ENCODE data around the gene C3orf80. TPM values are rescaled to one million over a fixed set of nuclear protein-coding genes. Genes with fewer than 3 reads are reported as not detected.

C3orf80 gene
- total and polyA plus RNA-seq, 2 experiments from 2014 or later = 0.25 to 0.43 TPM

GRCh38 chr3:160185751-160186150 lies 39.5 kb upstream of the C3orf80 start:
- no peak overlapping the region for H2AFZ ChIP-seq
- H3F3A ChIP-seq (ENCODE audit: insufficient read depth) = peaks cover 34% of the 10 kb centered on the region
- no peaks in the 10 kb centered on the region for H3K36me3 ChIP-seq (ENCODE audit: low read depth)
- TF ChIP-seq EZH2 (IDR thresholded peaks at IDR 0.05; ENCODE audit: insufficient read depth, poor library complexity, severe bottlenecking) (no peak), EZH2phosphoT487 (IDR thresholded peaks at IDR 0.05; ENCODE audit: insufficient read depth, low read depth) (no peak)
- no peaks in the 10 kb centered on the region for H4K20me1 ChIP-seq (ENCODE audit: insufficient read depth)
- in situ Hi-C loops (cut with MboI) = no loop called here
- H3K4me1 ChIP-seq (ENCODE audit: insufficient read depth) = peaks cover 39% of the 10 kb centered on the region
- no peaks in the 10 kb centered on the region for H3K79me2 ChIP-seq (ENCODE audit: insufficient read depth)
- no peak overlapping the region for H3K27ac ChIP-seq
- H3K4me2 ChIP-seq (ENCODE audit: unreplicated experiment) = no peak overlapping the region
- H3K9me2 ChIP-seq (ENCODE audit: insufficient read depth) = no peaks in the 10 kb centered on the region
- H3K27me3 ChIP-seq (replicated peaks; ENCODE audit: insufficient read depth) = no peaks in the 10 kb centered on the region
- H3K9ac ChIP-seq = no peak overlapping the region
- no peak overlapping the region for H3K4me3 ChIP-seq
- no peaks in the 10 kb centered on the region for H3K9me3 ChIP-seq (ENCODE audit: low read depth)
- DNase-seq = no peak

GRCh38 chr3:160187288-160187687 lies 37.9 kb upstream of the C3orf80 start:
- Histone ChIP-seq H3K27me3 (replicated peaks; ENCODE audit: insufficient read depth) (no peaks in the 10 kb centered on the region), H3K4me3 (no peak overlapping the region), H3K9ac (no peak overlapping the region), H3F3A (ENCODE audit: insufficient read depth) (peaks cover 23% of the 10 kb centered on the region), H3K4me1 (ENCODE audit: insufficient read depth) (peaks cover 28% of the 10 kb centered on the region), H3K79me2 (ENCODE audit: insufficient read depth) (no peaks in the 10 kb centered on the region), H4K20me1 (ENCODE audit: insufficient read depth) (no peaks in the 10 kb centered on the region), H2AFZ (no peak overlapping the region), H3K36me3 (ENCODE audit: low read depth) (no peaks in the 10 kb centered on the region), H3K9me3 (ENCODE audit: low read depth) (no peaks in the 10 kb centered on the region), H3K27ac (no peak overlapping the region), H3K9me2 (ENCODE audit: insufficient read depth) (no peaks in the 10 kb centered on the region), H3K4me2 (ENCODE audit: unreplicated experiment) (no peak overlapping the region)
- WGBS, 2 experiments (ENCODE audit: low coverage in 1 of 2, low lambda C conversion rate in 2 of 2, missing lambda C conversion rate in 2 of 2) = 88 to 94% methylated on average over 2 of the region's 2 CpGs
- TF ChIP-seq EZH2 (IDR thresholded peaks at IDR 0.05; ENCODE audit: insufficient read depth, poor library complexity, severe bottlenecking) (no peak), EZH2phosphoT487 (IDR thresholded peaks at IDR 0.05; ENCODE audit: insufficient read depth, low read depth) (no peak)
- no peak for DNase-seq
- in situ Hi-C loops (cut with MboI) = no loop called here

DNA sequence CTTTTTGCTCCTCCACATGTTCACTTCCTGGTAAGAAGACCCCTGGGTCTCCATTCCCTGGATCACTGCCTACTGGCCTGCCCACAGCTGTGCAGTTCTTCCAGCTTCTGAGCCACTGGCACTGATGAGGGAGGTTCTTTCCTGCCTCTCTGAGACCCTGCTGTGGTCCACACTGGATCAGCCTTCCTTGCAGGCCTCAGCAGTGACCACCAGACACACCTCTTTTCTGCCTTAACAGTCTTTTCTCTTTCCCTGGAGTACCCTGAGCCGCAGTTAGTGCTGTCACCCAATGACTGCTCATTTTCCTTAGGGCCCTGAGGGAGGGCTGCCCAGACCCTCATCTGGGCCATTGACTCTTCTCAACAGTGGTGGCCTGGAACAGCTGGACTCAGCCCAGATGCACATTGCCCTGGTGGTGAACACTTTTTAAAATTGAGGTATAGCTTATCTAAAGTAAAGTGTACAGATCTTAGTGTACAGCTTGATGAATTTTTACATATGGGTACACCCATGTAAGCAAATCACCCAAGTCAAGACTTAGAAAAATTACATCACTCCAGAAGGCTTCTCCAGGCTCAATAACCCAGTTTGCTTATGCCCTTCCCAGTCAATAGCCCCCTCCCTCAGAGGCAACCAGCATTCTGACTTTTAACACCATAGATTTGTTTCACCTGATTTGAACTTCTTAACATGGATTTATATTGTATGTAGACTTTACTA lies 32.8 kb upstream of the C3orf80 start:
- no peak overlapping the region for H3K9ac ChIP-seq
- no peaks in the 10 kb centered on the region for H3K79me2 ChIP-seq (ENCODE audit: insufficient read depth)
- H3K36me3 ChIP-seq (ENCODE audit: low read depth) = no peaks in the 10 kb centered on the region
- no peak for DNase-seq
- in situ Hi-C loops (cut with MboI) = no loop called here
- WGBS, 2 experiments (ENCODE audit: low coverage in 1 of 2, low lambda C conversion rate in 2 of 2, missing lambda C conversion rate in 2 of 2) = 90 to 100% methylated on average over 1 of the region's 1 CpG
- H3K4me2 ChIP-seq (ENCODE audit: unreplicated experiment) = no peak overlapping the region
- no peak for TF ChIP-seq EZH2 (IDR thresholded peaks at IDR 0.05; ENCODE audit: insufficient read depth, poor library complexity, severe bottlenecking)
- no peak for TF ChIP-seq EZH2phosphoT487 (IDR thresholded peaks at IDR 0.05; ENCODE audit: insufficient read depth, low read depth)
- H4K20me1 ChIP-seq (ENCODE audit: insufficient read depth) = no peaks in the 10 kb centered on the region
- H3K9me3 ChIP-seq (ENCODE audit: low read depth) = no peaks in the 10 kb centered on the region
- H3K4me3 ChIP-seq = no peak overlapping the region
- H3F3A ChIP-seq (ENCODE audit: insufficient read depth) = no peaks in the 10 kb centered on the region
- H3K27ac ChIP-seq = no peak overlapping the region
- no peaks in the 10 kb centered on the region for H3K27me3 ChIP-seq (replicated peaks; ENCODE audit: insufficient read depth)
- H3K9me2 ChIP-seq (ENCODE audit: insufficient read depth) = no peaks in the 10 kb centered on the region
- no peak overlapping the region for H2AFZ ChIP-seq
- H3K4me1 ChIP-seq (ENCODE audit: insufficient read depth) = no peaks in the 10 kb centered on the region

- Histone ChIP-seq H3K9ac (no peak overlapping the region), H3K79me2 (ENCODE audit: insufficient read depth) (no peaks in the 10 kb centered on the region), H3K4me1 (ENCODE audit: insufficient read depth) (no peaks in the 10 kb centered on the region), H3F3A (ENCODE audit: insufficient read depth) (no peaks in the 10 kb centered on the region), H3K9me2 (ENCODE audit: insufficient read depth) (no peaks in the 10 kb centered on the region), H3K36me3 (ENCODE audit: low read depth) (no peaks in the 10 kb centered on the region), H3K4me3 (no peak overlapping the region), H4K20me1 (ENCODE audit: insufficient read depth) (no peaks in the 10 kb centered on the region), H3K27me3 (replicated peaks; ENCODE audit: insufficient read depth) (no peaks in the 10 kb centered on the region), H3K4me2 (ENCODE audit: unreplicated experiment) (no peak overlapping the region), H3K27ac (no peak overlapping the region), H2AFZ (no peak overlapping the region), H3K9me3 (ENCODE audit: low read depth) (no peaks in the 10 kb centered on the region)
- no peak for DNase-seq
- TF ChIP-seq EZH2 (IDR thresholded peaks at IDR 0.05; ENCODE audit: insufficient read depth, poor library complexity, severe bottlenecking) (no peak), EZH2phosphoT487 (IDR thresholded peaks at IDR 0.05; ENCODE audit: insufficient read depth, low read depth) (no peak)
- WGBS, 2 experiments (ENCODE audit: low coverage in 1 of 2, low lambda C conversion rate in 2 of 2, missing lambda C conversion rate in 2 of 2) = 63 to 71% methylated on average over 6 of the region's 6 CpGs
- in situ Hi-C loops (cut with MboI) = no loop called here
Observed at GRCh38 chr3:160193644-160194192, 31.5 kb upstream of the C3orf80 start.

All from GM23248 (cell line).